HG03066 (cell line): Measurements from ENCODE around the gene AADACL2.

Experiments
- ATAC-seq: cut with Tn5 transposase; IDR thresholded peaks from one replicate; pipeline ENCODE4 v1.9.1; 2021; ENCODE audit warnings: low read depth; ENCODE audit not compliant: unreplicated experiment

AADACL2 gene

DNA sequence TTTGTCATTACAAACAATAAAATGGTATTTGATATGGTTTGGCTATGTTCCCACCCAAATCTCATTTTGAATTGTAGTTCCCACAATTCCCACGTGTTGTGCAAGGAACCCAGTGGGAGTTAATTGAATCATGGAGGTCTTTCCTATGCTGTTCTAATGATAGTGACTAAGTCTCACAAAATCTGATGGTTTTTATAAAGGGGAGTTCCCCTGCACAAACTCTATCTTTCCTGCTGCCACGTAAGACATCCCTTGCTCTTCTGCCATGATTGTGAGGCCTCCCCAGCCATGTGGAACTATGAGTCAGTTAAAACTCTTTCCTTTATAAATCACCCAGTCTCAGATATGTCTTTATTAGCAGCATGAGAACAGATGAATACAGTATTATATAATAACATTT, 64.7 kb downstream of the AADACL2 start:
- ATAC-seq, result no peak

DNA sequence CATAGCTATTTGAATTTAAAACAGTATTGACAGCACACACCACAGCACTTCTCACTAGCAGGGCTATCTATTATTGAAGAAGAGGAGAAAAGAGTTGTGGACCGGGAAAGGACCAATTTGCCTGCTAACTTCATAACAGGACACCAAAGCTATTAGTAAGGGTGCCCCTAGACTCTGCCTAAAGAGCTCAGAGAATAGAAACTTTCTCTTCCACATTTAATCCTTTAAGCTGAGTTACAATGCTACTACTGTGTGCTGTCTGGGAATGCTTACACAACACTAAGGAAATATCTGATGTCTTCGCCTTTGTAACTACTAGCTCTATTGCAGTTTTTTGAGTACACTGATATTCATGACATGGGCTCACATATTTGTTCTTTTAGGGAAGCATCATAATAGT, 66.7 kb downstream of the AADACL2 start:
- ATAC-seq, result no peak

DNA sequence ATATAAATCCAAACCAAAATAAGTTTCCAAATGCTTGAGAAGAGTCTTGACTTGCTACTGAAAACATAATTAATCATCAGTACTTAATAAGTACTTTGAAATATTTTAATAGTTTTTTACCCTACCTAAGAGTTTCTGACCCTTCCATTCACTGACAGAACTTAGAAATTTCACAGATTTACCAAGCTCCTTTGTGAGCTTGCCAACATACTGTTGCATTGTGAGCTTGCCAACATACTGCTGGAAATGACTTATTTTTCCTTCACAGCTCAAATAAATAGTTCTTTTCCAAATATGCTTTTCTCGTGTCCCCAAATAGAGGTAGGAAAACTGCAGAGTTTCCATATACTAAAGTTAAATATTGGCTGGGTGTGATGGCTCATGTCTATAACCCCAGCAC, 70.5 kb downstream of the AADACL2 start:
- ATAC-seq, result no peak

DNA sequence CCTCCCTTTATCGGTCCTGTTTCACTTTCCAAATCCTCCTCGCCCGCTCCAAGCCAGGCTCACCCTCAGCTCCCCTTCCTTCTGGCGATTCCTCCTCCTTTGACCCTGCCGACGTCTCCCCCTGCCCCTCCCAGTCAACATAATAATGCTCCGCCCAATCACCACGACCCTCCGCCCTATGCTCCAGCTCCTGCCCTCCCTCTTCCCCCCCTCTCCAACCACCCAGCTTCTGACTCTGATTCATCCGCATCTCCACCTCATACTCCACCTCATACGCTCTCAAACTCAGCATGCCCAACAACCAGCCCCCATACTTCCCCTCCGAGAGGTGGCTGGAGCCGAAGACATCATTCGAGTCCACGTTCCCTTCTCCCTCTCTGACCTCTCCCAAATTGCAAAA, 73.1 kb downstream of the AADACL2 start:
- ATAC-seq, result no peak
